Glutamatergic neuron (in vitro differentiated cells): ENCODE measurements around the gene TBC1D3B. TPM values are rescaled to one million over a fixed set of nuclear protein-coding genes. Genes with fewer than 3 reads are reported as not detected.

Source experiments
- DNase-seq: peaks from one replicate; pipeline ENCODE4 v3.0.0; 2022
- H3K27ac Mint-ChIP-seq: one replicate; pipeline ENCODE4 v1.8.0; 2020; ENCODE audit warnings: mild to moderate bottlenecking, mixed read lengths, inconsistent platforms; ENCODE audit not compliant: unreplicated experiment
- H3K27me3 Mint-ChIP-seq: one replicate; pipeline ENCODE4 v1.8.0; 2020; ENCODE audit warnings: mild to moderate bottlenecking, moderate library complexity, mixed read lengths, inconsistent platforms; ENCODE audit not compliant: unreplicated experiment
- H3K36me3 Mint-ChIP-seq: one replicate; pipeline ENCODE4 v1.8.0; 2020; ENCODE audit warnings: mild to moderate bottlenecking, mixed read lengths, inconsistent platforms; ENCODE audit not compliant: unreplicated experiment
- H3K4me1 Mint-ChIP-seq: one replicate; pipeline ENCODE4 v1.8.0; 2020; ENCODE audit warnings: mild to moderate bottlenecking, low read depth, mixed read lengths, inconsistent platforms; ENCODE audit not compliant: unreplicated experiment
- H3K4me3 Mint-ChIP-seq: one replicate; pipeline ENCODE4 v1.8.0; 2020; ENCODE audit warnings: mild to moderate bottlenecking, mixed read lengths, inconsistent platforms; ENCODE audit not compliant: unreplicated experiment
- H3K9me3 Mint-ChIP-seq: one replicate; pipeline ENCODE4 v1.8.0; 2020; ENCODE audit warnings: mild to moderate bottlenecking, moderate library complexity, mixed read lengths, inconsistent platforms; ENCODE audit not compliant: unreplicated experiment
- total RNA-seq: library from RNA; stranded (reverse); fragmentation: NEBNext Ultra II Directional; extraction: Animal tissue kit (Norgen Biotek cat#: 25700); gene quantifications from one replicate; pipeline ENCODE4 v1.2.1, GENCODE V29; 2021; ENCODE audit not compliant: unreplicated experiment
- TF ChIP-seq, protein P1 (sequence below): fragments of 200-600 bp; sonication (generic); IDR thresholded peaks from one replicate; pipeline ENCODE4 v1.5.0; 2021; ENCODE audit not compliant: partially characterized antibody, unreplicated experiment

Gene TBC1D3B
- total RNA-seq, 1 donor from 2014 or later: 37.3 TPM

DNA sequence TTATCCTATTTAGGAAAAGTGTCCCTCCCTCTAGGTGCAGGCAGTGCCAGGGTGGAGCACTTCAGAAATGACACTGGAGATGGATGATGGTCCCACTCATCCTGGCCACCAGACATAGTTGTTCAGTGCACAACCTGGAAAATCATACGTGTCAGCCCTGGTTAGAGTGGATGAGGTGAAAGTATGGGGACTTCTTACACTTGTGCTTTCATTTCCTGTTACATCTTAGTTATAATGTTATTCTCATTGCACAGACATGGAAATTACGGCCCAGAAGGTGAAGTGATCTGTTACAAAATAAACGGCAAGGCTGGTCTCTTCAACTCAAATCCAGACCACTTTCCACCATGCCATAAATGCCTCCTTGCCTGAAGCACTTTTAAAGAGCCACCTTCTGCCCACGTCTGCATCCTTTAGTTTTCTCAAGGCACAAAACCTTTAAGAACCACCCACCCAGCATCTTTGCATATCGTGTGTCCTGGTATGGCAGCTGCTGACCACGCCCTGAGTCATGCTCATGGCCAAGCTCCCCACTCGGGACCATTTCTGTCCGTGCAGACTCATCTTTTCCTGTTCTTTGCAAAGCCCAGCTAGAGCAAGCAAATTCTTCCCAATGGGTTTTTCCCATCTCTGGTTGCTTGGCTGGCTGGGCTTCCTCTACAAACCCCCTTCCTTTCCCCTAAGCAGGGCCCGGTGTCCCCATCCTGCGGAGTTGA, 22.4 kb downstream of the TBC1D3B start:
- Mint-ChIP-seq H3K9me3 (no peaks in the 10 kb centered on the region), H3K4me3 (no peak overlapping the region), H3K27ac (no peak overlapping the region), H3K27me3 (peaks cover 1% of the 10 kb centered on the region), H3K4me1 (peaks cover 21% of the 10 kb centered on the region), H3K36me3 (no peaks in the 10 kb centered on the region)
- TF ChIP-seq, protein P1, sequence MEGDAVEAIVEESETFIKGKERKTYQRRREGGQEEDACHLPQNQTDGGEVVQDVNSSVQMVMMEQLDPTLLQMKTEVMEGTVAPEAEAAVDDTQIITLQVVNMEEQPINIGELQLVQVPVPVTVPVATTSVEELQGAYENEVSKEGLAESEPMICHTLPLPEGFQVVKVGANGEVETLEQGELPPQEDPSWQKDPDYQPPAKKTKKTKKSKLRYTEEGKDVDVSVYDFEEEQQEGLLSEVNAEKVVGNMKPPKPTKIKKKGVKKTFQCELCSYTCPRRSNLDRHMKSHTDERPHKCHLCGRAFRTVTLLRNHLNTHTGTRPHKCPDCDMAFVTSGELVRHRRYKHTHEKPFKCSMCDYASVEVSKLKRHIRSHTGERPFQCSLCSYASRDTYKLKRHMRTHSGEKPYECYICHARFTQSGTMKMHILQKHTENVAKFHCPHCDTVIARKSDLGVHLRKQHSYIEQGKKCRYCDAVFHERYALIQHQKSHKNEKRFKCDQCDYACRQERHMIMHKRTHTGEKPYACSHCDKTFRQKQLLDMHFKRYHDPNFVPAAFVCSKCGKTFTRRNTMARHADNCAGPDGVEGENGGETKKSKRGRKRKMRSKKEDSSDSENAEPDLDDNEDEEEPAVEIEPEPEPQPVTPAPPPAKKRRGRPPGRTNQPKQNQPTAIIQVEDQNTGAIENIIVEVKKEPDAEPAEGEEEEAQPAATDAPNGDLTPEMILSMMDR: no peak
- DNase-seq: no peak

DNA sequence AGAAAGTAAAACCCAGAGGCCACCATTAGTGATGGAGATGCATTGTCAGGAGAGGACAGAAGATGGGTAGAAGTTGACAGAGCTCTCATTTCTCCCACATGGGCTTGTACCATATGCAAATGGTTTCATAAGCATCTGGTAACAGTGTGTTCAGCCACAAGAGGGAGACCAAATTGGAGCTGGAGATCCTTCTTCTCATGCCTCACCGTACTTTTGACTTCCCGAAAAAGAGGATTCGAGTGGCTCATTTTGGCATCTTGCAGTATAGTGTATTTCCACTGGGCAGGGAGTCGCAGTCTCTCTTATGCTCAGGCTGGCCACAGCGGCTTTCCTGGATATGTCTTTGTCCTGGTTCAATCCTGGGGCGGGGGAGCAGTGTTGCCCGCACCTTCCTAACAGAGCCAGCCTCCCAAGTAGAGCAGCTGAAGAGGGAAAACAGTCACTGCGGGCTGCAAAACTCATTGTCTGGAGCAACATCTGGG, 23.8 kb downstream of the TBC1D3B start:
- H3K4me1 Mint-ChIP-seq: peaks cover 21% of the 10 kb centered on the region
- TF ChIP-seq, protein P1: no peak
- H3K27me3 Mint-ChIP-seq: peaks cover 1% of the 10 kb centered on the region
- H3K36me3 Mint-ChIP-seq: no peaks in the 10 kb centered on the region
- no peaks in the 10 kb centered on the region for H3K9me3 Mint-ChIP-seq
- DNase-seq: no peak
- H3K27ac Mint-ChIP-seq: no peak overlapping the region
- no peak overlapping the region for H3K4me3 Mint-ChIP-seq

DNA sequence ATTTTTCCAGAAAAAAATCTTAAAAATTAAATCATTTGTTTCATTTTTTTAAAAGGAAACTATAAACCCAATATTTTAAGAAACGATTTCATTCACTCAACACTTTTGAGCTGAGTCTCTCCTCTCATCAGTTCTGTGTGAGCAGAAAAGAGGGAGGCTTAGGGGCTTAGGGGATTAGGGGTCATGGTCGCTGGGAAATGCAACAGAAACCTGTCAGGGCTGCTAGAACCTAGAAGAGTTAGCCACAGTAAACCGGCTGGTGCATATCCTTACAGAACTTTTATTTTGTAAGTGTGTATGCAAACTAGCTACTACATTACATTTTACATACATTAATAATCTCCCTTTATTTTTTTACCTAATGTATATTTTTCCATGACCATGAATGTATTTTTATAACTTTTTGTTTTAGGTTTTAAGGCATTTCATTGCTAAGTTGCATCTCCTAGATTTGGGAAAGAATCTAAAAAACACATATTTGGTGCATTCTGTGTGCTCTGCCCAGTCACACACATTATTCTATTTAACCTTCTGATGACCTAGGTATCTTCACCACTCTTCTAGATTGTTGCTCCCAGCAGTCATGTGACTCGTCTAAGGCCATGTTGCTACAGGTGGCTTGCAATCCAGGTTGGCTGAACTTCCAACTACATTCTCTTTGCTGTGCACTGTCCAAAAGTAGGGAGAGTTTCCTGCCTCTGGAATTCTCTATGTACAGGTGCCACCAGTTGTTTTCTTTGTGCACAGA, 24.4 kb downstream of the TBC1D3B start:
- H3K4me3 Mint-ChIP-seq: no peak overlapping the region
- H3K36me3 Mint-ChIP-seq: no peaks in the 10 kb centered on the region
- no peak for DNase-seq
- peaks cover 1% of the 10 kb centered on the region for H3K27me3 Mint-ChIP-seq
- no peaks in the 10 kb centered on the region for H3K9me3 Mint-ChIP-seq
- TF ChIP-seq, protein P1: no peak
- peaks cover 18% of the 10 kb centered on the region for H3K4me1 Mint-ChIP-seq
- no peak overlapping the region for H3K27ac Mint-ChIP-seq

DNA sequence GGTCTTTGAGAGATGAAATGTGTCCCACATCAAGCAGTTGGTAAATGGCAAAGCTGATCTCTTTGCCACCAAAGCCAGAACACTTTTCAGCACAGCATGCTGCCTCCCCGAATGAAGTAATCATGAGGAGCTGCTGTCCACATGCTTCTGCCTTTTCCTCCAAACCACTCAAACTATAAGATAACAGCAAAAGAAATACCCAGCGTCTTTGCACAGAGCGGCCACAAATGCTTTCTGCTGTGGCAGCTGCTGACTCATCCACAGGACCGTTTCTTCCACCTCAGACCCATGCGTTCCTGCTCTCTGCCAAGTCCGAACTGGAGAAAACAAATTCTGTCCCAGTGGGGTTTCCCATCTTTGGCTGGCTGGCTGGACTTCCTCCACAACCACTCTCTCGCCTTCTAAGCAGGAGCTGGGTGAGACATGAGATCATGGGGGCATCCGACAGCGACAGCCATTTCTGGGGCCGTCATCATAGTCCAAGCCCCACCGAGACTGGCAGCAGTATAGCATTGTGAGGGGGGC, 27.1 kb downstream of the TBC1D3B start:
- no peak for DNase-seq
- TF ChIP-seq, protein P1: peak; percentile 42
- peaks cover 13% of the 10 kb centered on the region for H3K4me1 Mint-ChIP-seq
- H3K36me3 Mint-ChIP-seq: no peaks in the 10 kb centered on the region
- H3K9me3 Mint-ChIP-seq: no peaks in the 10 kb centered on the region
- no peak overlapping the region for H3K4me3 Mint-ChIP-seq
- peak overlapping the region; percentile 25 for H3K27ac Mint-ChIP-seq
- peaks cover 1% of the 10 kb centered on the region for H3K27me3 Mint-ChIP-seq
